NOMO-1 treated with DMSO at 0.1 percent for 48 hours (cell line): Measurements from ENCODE around the gene SPOCK2.

Experiments used
- DNase-seq: peaks from one replicate; lab custom pipeline; 2025; ENCODE audit not compliant: unreplicated experiment; lab: John Stamatoyannopoulos, UW

Gene SPOCK2

GRCh38 chr10:72013202-72013945 is 75.0 kb downstream of the SPOCK2 start:
- DNase-seq: no peak

DNA sequence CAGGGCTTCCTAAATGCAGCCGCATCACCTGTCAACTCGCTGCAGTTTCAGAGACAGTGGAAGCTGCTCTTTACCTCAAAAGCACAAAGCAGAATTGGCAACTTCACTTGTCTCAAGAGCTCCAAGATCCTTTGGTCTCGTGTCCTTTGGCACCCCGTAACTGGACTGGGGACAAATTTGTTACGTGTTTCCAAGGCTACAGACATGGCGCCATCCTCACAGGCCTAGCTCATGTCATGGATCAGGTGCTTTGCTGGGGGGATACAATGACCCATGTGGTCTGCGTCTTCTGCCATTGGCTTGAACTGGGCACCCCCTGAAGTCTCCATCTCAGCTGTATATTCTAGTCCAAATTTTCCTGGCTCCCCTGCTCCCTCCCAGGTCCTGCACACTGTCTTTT is 75.6 kb downstream of the SPOCK2 start:
- no peak for DNase-seq

DNA sequence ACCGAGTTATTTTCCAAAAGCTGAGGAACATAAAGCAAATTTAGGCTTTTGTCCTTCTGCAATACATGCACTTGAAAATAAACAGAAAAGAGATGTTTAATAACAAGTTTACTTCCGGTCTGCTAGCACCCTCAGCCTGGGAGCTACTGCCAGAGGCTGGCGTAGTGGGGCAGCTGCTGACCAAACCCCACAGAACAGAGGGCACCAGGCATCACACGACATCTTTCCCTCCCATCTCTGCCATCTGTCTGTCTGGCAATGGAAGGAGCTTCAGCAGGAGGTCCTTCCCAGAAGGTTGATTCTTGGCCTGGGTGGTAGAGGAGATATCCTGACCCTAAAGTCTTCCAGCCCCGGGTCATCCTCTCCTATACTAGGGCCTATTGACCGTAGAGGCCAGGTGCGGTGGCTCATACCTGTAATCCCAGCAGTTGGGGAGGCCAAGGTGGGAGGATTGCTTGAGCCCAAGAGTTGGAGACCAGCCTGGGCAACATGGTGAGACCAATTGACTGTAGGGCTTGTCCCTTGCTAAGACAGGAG is 76.3 kb downstream of the SPOCK2 start:
- DNase-seq: no peak

DNA sequence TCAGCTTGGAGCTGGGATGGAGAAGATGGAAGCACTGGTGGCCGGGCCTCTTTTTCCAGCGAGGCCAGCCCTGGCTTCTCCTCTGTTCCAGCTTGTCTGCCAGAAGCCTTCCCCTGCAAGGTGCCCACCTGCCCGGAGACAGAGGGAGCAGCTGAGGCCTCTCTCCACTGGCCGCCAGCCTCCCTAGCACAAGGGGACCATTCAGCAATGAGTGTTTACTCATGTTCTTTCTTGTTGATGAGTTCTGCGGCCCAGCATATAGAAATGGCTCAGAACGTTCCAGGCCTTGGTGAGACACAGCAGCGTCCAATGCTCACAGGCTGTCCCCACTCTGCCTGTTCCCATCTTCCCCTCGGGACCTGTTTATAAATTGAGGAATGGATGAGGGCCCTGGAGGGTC is 76.9 kb downstream of the SPOCK2 start:
- no peak for DNase-seq

GRCh38 chr10:72011016-72011415 is 77.3 kb downstream of the SPOCK2 start:
- no peak for DNase-seq

DNA sequence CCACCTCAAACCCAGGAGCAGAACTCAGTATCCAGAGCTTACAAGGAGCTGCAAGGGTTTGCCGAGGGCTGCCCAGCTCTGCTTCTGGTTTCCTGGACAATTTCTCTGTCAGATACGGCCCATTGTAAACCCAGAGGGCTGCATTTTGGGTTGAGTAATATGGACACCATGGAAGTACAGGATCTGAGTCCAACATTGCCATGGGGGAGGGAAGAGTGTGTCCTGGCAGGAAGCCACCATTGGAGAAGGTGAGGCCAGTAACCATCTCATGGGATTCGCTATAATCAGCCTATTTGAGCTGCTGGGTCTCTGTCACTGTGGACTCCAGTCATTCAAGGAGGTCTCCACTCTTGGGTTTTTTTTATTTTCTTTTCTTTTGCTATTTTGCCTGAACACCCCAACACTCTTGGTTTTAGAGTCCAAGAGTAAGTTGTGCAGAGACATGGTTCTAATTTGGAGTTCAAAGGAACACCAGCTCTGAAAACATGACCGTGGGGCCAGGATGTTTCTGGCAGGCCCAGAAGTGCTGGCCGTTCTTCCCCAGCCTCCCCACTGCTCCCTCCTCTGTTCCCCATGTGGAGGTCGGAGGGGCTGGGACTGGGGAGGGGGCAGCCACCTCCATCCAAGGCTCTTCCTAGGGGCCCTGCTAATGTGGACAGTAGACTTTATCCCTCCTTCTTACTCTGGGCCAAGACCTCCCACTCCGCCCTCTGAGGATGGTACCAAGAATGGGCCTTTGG is 77.9 kb downstream of the SPOCK2 start:
- DNase-seq: no peak

- DNase-seq: no peak
Measured at GRCh38 chr10:72009425-72010081, 78.8 kb downstream of the SPOCK2 start.

- no peak for DNase-seq
Measured at GRCh38 chr10:72009051-72009424, 79.3 kb downstream of the SPOCK2 start.
